Fibroblast of lung (primary cell): ENCODE results near the gene VCAM1.

Experiments
- CTCF ChIP-seq, 2 donors: IDR thresholded peaks in 1 of 2; conservative IDR thresholded peaks in 1 of 2; 1 replicate in 1 of 2; 2 replicates in 1 of 2; pipeline ENCODE4 v1.5.1; 2011 to 2012; ENCODE audit warnings: low read length in 2 of 2, control low read depth in 1 of 2, inconsistent platforms in 1 of 2, low read depth in 1 of 2, mild to moderate bottlenecking in 1 of 2
- EZH2 ChIP-seq: IDR thresholded peaks from 2 replicates; pipeline ENCODE4 v1.5.1; 2012; ENCODE audit warnings: low read length, control low read depth, mild to moderate bottlenecking; ENCODE audit errors: missing control alignments

DNA sequence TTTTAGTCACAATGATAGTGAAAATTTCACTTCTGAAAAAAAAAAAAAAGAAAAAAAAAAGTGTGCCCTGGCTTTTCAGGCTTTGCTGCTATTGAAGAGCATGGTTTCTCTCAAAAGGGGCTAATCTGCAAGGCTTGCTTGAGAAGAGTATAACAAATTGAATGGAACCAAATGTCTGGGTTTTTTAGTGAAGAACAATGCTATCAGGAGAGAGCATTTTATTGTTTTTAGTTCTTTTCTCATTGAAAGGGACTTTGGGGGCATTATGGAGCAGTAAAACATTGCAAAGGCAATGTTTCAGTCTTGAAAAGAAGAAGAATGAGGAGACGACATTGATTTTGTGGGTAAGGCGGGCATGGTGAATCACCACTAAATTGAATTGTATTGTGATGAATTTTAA, 28.2 kb downstream of the VCAM1 start:
- TF ChIP-seq CTCF (conservative IDR thresholded peaks at IDR 0.05 in 1 of 2, IDR thresholded peaks at IDR 0.05 in 1 of 2; ENCODE audit: low read depth in 1 of 2, low read length in 2 of 2), result no peak
- TF ChIP-seq EZH2, result no peak
